PC-3 (cell line): ENCODE measurements around the gene SDK2. TPM values are rescaled to one million over a fixed set of nuclear protein-coding genes. Genes with fewer than 3 reads are reported as not detected.

ENCODE experiments used
- ATAC-seq: fragments of 200-7000 bp; cut with Tn5 transposase; 2 replicates; pipeline ENCODE4 v1.9.1; 2020; ENCODE audit warnings: mild to moderate bottlenecking, moderate library complexity
- BruUV-seq: library from RNA; stranded (reverse); fragments of 400-500 nt; replicated peaks from 2 replicates; lab custom pipeline; 2021; lab: Mats Ljungman, UMichigan
- CTCF ChIA-PET: fragments of 300-600 bp; sonication (Branson Sonifier 250); formaldehyde crosslinking; loops from one replicate; lab custom pipeline; 2022; ENCODE audit warnings: antibody characterized with exemption; lab: Charles Lee
- POLR2A ChIA-PET: fragments of 300-600 bp; sonication (Branson Sonifier 250); formaldehyde crosslinking; loops from one replicate; lab custom pipeline; 2022; ENCODE audit warnings: antibody characterized with exemption; ENCODE audit not compliant: unreplicated experiment; lab: Charles Lee
- DNase-seq: peaks from one replicate; pipeline ENCODE4 v3.0.0-alpha.2; 2015
- H2AFZ ChIP-seq: fragments of 300-600 bp; sonication (generic); 2 replicates; pipeline ENCODE4 v1.6.0; 2016; ENCODE audit warnings: antibody characterized with exemption, low read length
- H3F3A ChIP-seq: fragments of 300-600 bp; sonication (generic); one replicate; pipeline ENCODE4 v1.6.0; 2017; ENCODE audit warnings: antibody characterized with exemption, low read length, control low read depth, mild to moderate bottlenecking; ENCODE audit not compliant: unreplicated experiment
- H3K27ac ChIP-seq: fragments of 300-600 bp; sonication (generic); 2 replicates; pipeline ENCODE4 v1.5.1; 2016; ENCODE audit warnings: mild to moderate bottlenecking, low read length
- H3K27me3 ChIP-seq: fragments of 300-600 bp; sonication (generic); 2 replicates; pipeline ENCODE4 v1.6.1; 2016; ENCODE audit warnings: low read length, mixed read lengths
- H3K36me3 ChIP-seq: fragments of 300-600 bp; sonication (generic); 2 replicates; pipeline ENCODE4 v1.6.1; 2016; ENCODE audit warnings: low read depth, mixed run types, low read length, mixed read lengths
- H3K4me1 ChIP-seq: fragments of 300-600 bp; sonication (generic); 2 replicates; pipeline ENCODE4 v1.5.1; 2016; ENCODE audit warnings: low read length; ENCODE audit not compliant: insufficient read depth
- H3K4me2 ChIP-seq: fragments of 300-600 bp; sonication (generic); 2 replicates; pipeline ENCODE4 v1.6.0; 2016; ENCODE audit warnings: low read length
- H3K4me3 ChIP-seq: fragments of 300-600 bp; sonication (generic); 2 replicates; pipeline ENCODE4 v1.5.1; 2016; ENCODE audit warnings: mild to moderate bottlenecking, low read length, mixed read lengths
- H3K79me2 ChIP-seq: fragments of 300-600 bp; sonication (generic); 2 replicates; pipeline ENCODE4 v1.6.1; 2017; ENCODE audit warnings: low read length, mixed read lengths
- H3K9ac ChIP-seq: fragments of 300-600 bp; sonication (generic); 2 replicates; pipeline ENCODE4 v1.6.0; 2016; ENCODE audit warnings: mild to moderate bottlenecking, low read length
- H3K9me2 ChIP-seq: fragments of 300-600 bp; sonication (generic); replicated peaks from 2 replicates; pipeline ENCODE4 v1.6.1; 2016; ENCODE audit warnings: mixed run types, low read length, mixed read lengths
- H3K9me3 ChIP-seq: fragments of 300-600 bp; sonication (generic); 2 replicates; pipeline ENCODE4 v1.6.1; 2016; ENCODE audit warnings: low read length, mixed read lengths
- H4K20me1 ChIP-seq: fragments of 300-600 bp; sonication (generic); 2 replicates; pipeline ENCODE4 v1.6.1; 2016; ENCODE audit warnings: low read length, mixed read lengths
- EZH2 ChIP-seq: fragments of 300-600 bp; sonication (generic); IDR thresholded peaks from one replicate; pipeline ENCODE4 v1.6.1; 2017; ENCODE audit warnings: antibody characterized with exemption, mild to moderate bottlenecking, low read length; ENCODE audit not compliant: unreplicated experiment
- EZH2phosphoT487 ChIP-seq: fragments of 300-600 bp; sonication (generic); IDR thresholded peaks from 2 replicates; pipeline ENCODE4 v1.6.1; 2018; ENCODE audit warnings: mild to moderate bottlenecking, antibody characterized with exemption, low read length, borderline replicate concordance
- intact Hi-C: fragments of 100-400 bp; cut with micrococcal nuclease; formaldehyde crosslinking; loops from 2 replicates; pipeline ENCODE4 v1.9.0; 2023
- total RNA-seq: library from RNA; depleted of rRNA; stranded (reverse); fragments of >200 nt; gene quantifications from 2 replicates; pipeline ENCODE4 v1.2.3, GENCODE V29; 2014
- TF ChIP-seq, protein P1 (sequence below): fragments of 300-600 bp; sonication (generic); conservative IDR thresholded peaks from 2 replicates; pipeline ENCODE4 v1.5.1; 2017; ENCODE audit warnings: antibody characterized with exemption, low read depth, mild to moderate bottlenecking, low read length

Gene SDK2
- total RNA-seq, 1 experiment from 2014 or later = 0.07 TPM

- CTCF ChIA-PET = no interaction called here
- Histone ChIP-seq H3K4me3 (no peak overlapping the region), H4K20me1 (no peaks in the 10 kb centered on the region), H3K4me1 (no peaks in the 10 kb centered on the region), H3K9me2 (no peaks in the 10 kb centered on the region), H3K9me3 (no peaks in the 10 kb centered on the region), H2AFZ (no peak overlapping the region), H3K36me3 (no peaks in the 10 kb centered on the region), H3K27ac (no peak overlapping the region), H3K9ac (no peak overlapping the region), H3F3A (no peaks in the 10 kb centered on the region), H3K79me2 (no peaks in the 10 kb centered on the region), H3K4me2 (no peak overlapping the region), H3K27me3 (peaks cover 51% of the 10 kb centered on the region)
- no TSS peak for BruUV-seq
- POLR2A ChIA-PET = no interaction called here
- ATAC-seq (no peak), DNase-seq (no peak)
- intact Hi-C loops = no loop called here
- TF ChIP-seq EZH2phosphoT487 (no peak), EZH2 (no peak)
- TF ChIP-seq, protein P1, sequence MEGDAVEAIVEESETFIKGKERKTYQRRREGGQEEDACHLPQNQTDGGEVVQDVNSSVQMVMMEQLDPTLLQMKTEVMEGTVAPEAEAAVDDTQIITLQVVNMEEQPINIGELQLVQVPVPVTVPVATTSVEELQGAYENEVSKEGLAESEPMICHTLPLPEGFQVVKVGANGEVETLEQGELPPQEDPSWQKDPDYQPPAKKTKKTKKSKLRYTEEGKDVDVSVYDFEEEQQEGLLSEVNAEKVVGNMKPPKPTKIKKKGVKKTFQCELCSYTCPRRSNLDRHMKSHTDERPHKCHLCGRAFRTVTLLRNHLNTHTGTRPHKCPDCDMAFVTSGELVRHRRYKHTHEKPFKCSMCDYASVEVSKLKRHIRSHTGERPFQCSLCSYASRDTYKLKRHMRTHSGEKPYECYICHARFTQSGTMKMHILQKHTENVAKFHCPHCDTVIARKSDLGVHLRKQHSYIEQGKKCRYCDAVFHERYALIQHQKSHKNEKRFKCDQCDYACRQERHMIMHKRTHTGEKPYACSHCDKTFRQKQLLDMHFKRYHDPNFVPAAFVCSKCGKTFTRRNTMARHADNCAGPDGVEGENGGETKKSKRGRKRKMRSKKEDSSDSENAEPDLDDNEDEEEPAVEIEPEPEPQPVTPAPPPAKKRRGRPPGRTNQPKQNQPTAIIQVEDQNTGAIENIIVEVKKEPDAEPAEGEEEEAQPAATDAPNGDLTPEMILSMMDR = no peak
Observed at GRCh38 chr17:73465953-73466230, 178.4 kb downstream of the SDK2 start.

GRCh38 chr17:73465130-73465952, 178.9 kb downstream of the SDK2 start:
- no TSS peak for BruUV-seq
- Histone ChIP-seq H3F3A (no peaks in the 10 kb centered on the region), H3K9me3 (no peaks in the 10 kb centered on the region), H4K20me1 (no peaks in the 10 kb centered on the region), H3K4me1 (no peaks in the 10 kb centered on the region), H3K9me2 (no peaks in the 10 kb centered on the region), H3K36me3 (no peaks in the 10 kb centered on the region), H3K27me3 (peaks cover 46% of the 10 kb centered on the region), H3K27ac (no peak overlapping the region), H3K4me2 (no peak overlapping the region), H3K4me3 (no peak overlapping the region), H2AFZ (no peak overlapping the region), H3K79me2 (no peaks in the 10 kb centered on the region), H3K9ac (no peak overlapping the region)
- DNase-seq = no peak
- CTCF ChIA-PET = no interaction called here
- POLR2A ChIA-PET = no interaction called here
- no peak for ATAC-seq
- intact Hi-C loops = no loop called here
- TF ChIP-seq, protein P1 = no peak
- no peak for TF ChIP-seq EZH2phosphoT487
- TF ChIP-seq EZH2 = no peak

- ChIA-PET POLR2A (no interaction called here), CTCF (no interaction called here)
- intact Hi-C loops = no loop called here
Observed at GRCh38 chr17:73464447-73464846, 179.8 kb downstream of the SDK2 start.

More at GRCh38 chr17:73464447-73464846, 179.8 kb downstream of the SDK2 start:
- BruUV-seq = no TSS peak
- H3K9ac ChIP-seq = no peak overlapping the region
- no peaks in the 10 kb centered on the region for H3K36me3 ChIP-seq
- no peak overlapping the region for H3K27ac ChIP-seq
- TF ChIP-seq EZH2 (no peak), EZH2phosphoT487 (no peak)
- TF ChIP-seq, protein P1 = no peak
- H3K4me2 ChIP-seq = no peak overlapping the region
- no peak for DNase-seq
- H3K9me2 ChIP-seq = no peaks in the 10 kb centered on the region
- ATAC-seq = no peak
- no peaks in the 10 kb centered on the region for H3F3A ChIP-seq
- H3K9me3 ChIP-seq = no peaks in the 10 kb centered on the region
- peaks cover 44% of the 10 kb centered on the region for H3K27me3 ChIP-seq
- no peaks in the 10 kb centered on the region for H3K4me1 ChIP-seq
- no peak overlapping the region for H2AFZ ChIP-seq
- no peaks in the 10 kb centered on the region for H4K20me1 ChIP-seq
- no peaks in the 10 kb centered on the region for H3K79me2 ChIP-seq
- no peak overlapping the region for H3K4me3 ChIP-seq
